Measurements from ENCODE around the gene HLCS. TPM values are rescaled to one million over a fixed set of nuclear protein-coding genes. Genes with fewer than 3 reads are reported as not detected.

The HLCS gene
- total RNA-seq, 1 donor = 59.7 TPM

GRCh38 chr21:36803051-36803645 lies 163.3 kb downstream of the HLCS start:
- no peak overlapping the region for H3K27ac ChIP-seq (ENCODE audit: low read depth, low read length)
- H3K27me3 ChIP-seq (ENCODE audit: insufficient read depth, low read length) = no peaks in the 10 kb centered on the region
- no peaks in the 10 kb centered on the region for H3K9me3 ChIP-seq (ENCODE audit: low read depth, low read length)
- H4K20me1 ChIP-seq (ENCODE audit: insufficient read depth, low read length) = no peaks in the 10 kb centered on the region
- no peaks in the 10 kb centered on the region for H3K79me2 ChIP-seq (ENCODE audit: insufficient read depth, low read length)
- no peak for TF ChIP-seq CTCF (IDR thresholded peaks at IDR 0.05; ENCODE audit: extremely low read depth, low read depth, low read length)
- H3K4me2 ChIP-seq (ENCODE audit: insufficient read depth, low read length) = no peak overlapping the region
- no peak for DNase-seq (ENCODE audit: insufficient read length, low spot score, missing footprints)
- H3K36me3 ChIP-seq (ENCODE audit: insufficient read depth, low read length) = no peaks in the 10 kb centered on the region
- H3K4me3 ChIP-seq (ENCODE audit: insufficient read depth, low read length) = no peak overlapping the region
- H3K4me1 ChIP-seq (ENCODE audit: insufficient read depth, low read length) = no peaks in the 10 kb centered on the region
- H2AFZ ChIP-seq (ENCODE audit: low read length) = no peak overlapping the region

- peaks cover 5% of the 10 kb centered on the region for H3K9me3 ChIP-seq (ENCODE audit: low read depth, low read length)
- H3K36me3 ChIP-seq (ENCODE audit: insufficient read depth, low read length) = no peaks in the 10 kb centered on the region
- no peak overlapping the region for H3K27ac ChIP-seq (ENCODE audit: low read depth, low read length)
- no peaks in the 10 kb centered on the region for H3K79me2 ChIP-seq (ENCODE audit: insufficient read depth, low read length)
- H3K4me3 ChIP-seq (ENCODE audit: insufficient read depth, low read length) = no peak overlapping the region
- no peak overlapping the region for H2AFZ ChIP-seq (ENCODE audit: low read length)
- H4K20me1 ChIP-seq (ENCODE audit: insufficient read depth, low read length) = no peaks in the 10 kb centered on the region
- TF ChIP-seq CTCF (IDR thresholded peaks at IDR 0.05; ENCODE audit: extremely low read depth, low read depth, low read length) = no peak
- no peaks in the 10 kb centered on the region for H3K4me1 ChIP-seq (ENCODE audit: insufficient read depth, low read length)
- no peak overlapping the region for H3K4me2 ChIP-seq (ENCODE audit: insufficient read depth, low read length)
- DNase-seq (ENCODE audit: insufficient read length, low spot score, missing footprints) = no peak
- H3K27me3 ChIP-seq (ENCODE audit: insufficient read depth, low read length) = no peaks in the 10 kb centered on the region
Measured at GRCh38 chr21:36800734-36801133, 165.7 kb downstream of the HLCS start.

GRCh38 chr21:36799869-36800268 lies 166.6 kb downstream of the HLCS start:
- no peak for TF ChIP-seq CTCF (IDR thresholded peaks at IDR 0.05; ENCODE audit: extremely low read depth, low read depth, low read length)
- Histone ChIP-seq H3K79me2 (ENCODE audit: insufficient read depth, low read length) (no peaks in the 10 kb centered on the region), H4K20me1 (ENCODE audit: insufficient read depth, low read length) (no peaks in the 10 kb centered on the region), H3K4me1 (ENCODE audit: insufficient read depth, low read length) (no peaks in the 10 kb centered on the region), H3K27me3 (ENCODE audit: insufficient read depth, low read length) (no peaks in the 10 kb centered on the region), H3K27ac (ENCODE audit: low read depth, low read length) (no peak overlapping the region), H3K4me2 (ENCODE audit: insufficient read depth, low read length) (no peak overlapping the region), H2AFZ (ENCODE audit: low read length) (no peak overlapping the region), H3K4me3 (ENCODE audit: insufficient read depth, low read length) (no peak overlapping the region), H3K9me3 (ENCODE audit: low read depth, low read length) (peaks cover 5% of the 10 kb centered on the region), H3K36me3 (ENCODE audit: insufficient read depth, low read length) (no peaks in the 10 kb centered on the region)
- DNase-seq (ENCODE audit: insufficient read length, low spot score, missing footprints) = no peak

- Histone ChIP-seq H3K36me3 (ENCODE audit: insufficient read depth, low read length) (no peaks in the 10 kb centered on the region), H2AFZ (ENCODE audit: low read length) (no peak overlapping the region), H3K4me3 (ENCODE audit: insufficient read depth, low read length) (no peak overlapping the region), H3K4me1 (ENCODE audit: insufficient read depth, low read length) (no peaks in the 10 kb centered on the region), H3K4me2 (ENCODE audit: insufficient read depth, low read length) (no peak overlapping the region), H4K20me1 (ENCODE audit: insufficient read depth, low read length) (no peaks in the 10 kb centered on the region), H3K27me3 (ENCODE audit: insufficient read depth, low read length) (no peaks in the 10 kb centered on the region), H3K27ac (ENCODE audit: low read depth, low read length) (no peak overlapping the region), H3K79me2 (ENCODE audit: insufficient read depth, low read length) (no peaks in the 10 kb centered on the region), H3K9me3 (ENCODE audit: low read depth, low read length) (peaks cover 5% of the 10 kb centered on the region)
- no peak for TF ChIP-seq CTCF (IDR thresholded peaks at IDR 0.05; ENCODE audit: extremely low read depth, low read depth, low read length)
- DNase-seq (ENCODE audit: insufficient read length, low spot score, missing footprints) = no peak
Measured at GRCh38 chr21:36798491-36798890, 168.0 kb downstream of the HLCS start.

Measured in osteoblast (primary cell).